ENCODE measurements around the gene KCNN2. TPM values are rescaled to one million over a fixed set of nuclear protein-coding genes. Genes with fewer than 3 reads are reported as not detected.

KCNN2 gene
- total RNA-seq, 1 experiment from 2014 or later: not detected

- Histone ChIP-seq H2AFZ (ENCODE audit: low read depth, low read length, poor library complexity, severe bottlenecking) (no peak overlapping the region), H3K79me2 (ENCODE audit: insufficient read depth, low read length) (no peaks in the 10 kb centered on the region), H3K36me3 (ENCODE audit: control insufficient read depth in 1 of 2, insufficient read depth in 2 of 2, low read length in 2 of 2) (no peaks in the 10 kb centered on the region), H3K9ac (ENCODE audit: low read length) (no peak overlapping the region), H4K20me1 (ENCODE audit: insufficient read depth) (no peaks in the 10 kb centered on the region), H3K4me2 (ENCODE audit: low read length) (no peak overlapping the region), H3K9me3 (ENCODE audit: control insufficient read depth in 1 of 2, insufficient read depth in 1 of 2, low read depth in 1 of 2, low read length in 2 of 2) (no peaks in the 10 kb centered on the region), H3K27ac (ENCODE audit: low read depth, low read length) (no peak overlapping the region), H3K4me1 (ENCODE audit: control insufficient read depth in 1 of 2, insufficient read depth in 2 of 2, low read length in 2 of 2) (no peaks in the 10 kb centered on the region), H3K27me3 (ENCODE audit: insufficient read depth, low read length) (peaks cover under 1% of the 10 kb centered on the region; the same call in 1 of the 2 replicates), H3K4me3 (replicated peaks in 1 of 2; ENCODE audit: low read depth in 1 of 2, low read length in 2 of 2) (no peak overlapping the region), H3K9me2 (ENCODE audit: insufficient read depth) (no peaks in the 10 kb centered on the region)
- ATAC-seq (no peak), DNase-seq (ENCODE audit: low read depth, low spot score) (no peak)
- RAD21 ChIA-PET (ENCODE audit: low non-redundant PET in 1 of 2, low total read pairs in 2 of 2, uncharacterized antibody in 2 of 2, unreplicated experiment in 2 of 2): no interaction called here
- TF ChIP-seq ZBTB33 (IDR thresholded peaks at IDR 0.05; ENCODE audit: extremely low read depth, insufficient replicate concordance, low read length) (no peak), EZH2 (IDR thresholded peaks at IDR 0.05) (no peak), EGR1 (IDR thresholded peaks at IDR 0.05; ENCODE audit: low read depth) (no peak), CBX3 (IDR thresholded peaks at IDR 0.05; ENCODE audit: low read depth) (no peak)
- intact Hi-C loops (cut with micrococcal nuclease): no loop called here
- POLR2A ChIA-PET: no interaction called here
- CTCF ChIA-PET: no interaction called here
- no TSS peak for BruUV-seq (replicated peaks)
Measured at GRCh38 chr5:114332493-114332892, 29.4 kb upstream of the KCNN2 start.

GRCh38 chr5:114332925-114333324 is 28.9 kb upstream of the KCNN2 start:
- TF ChIP-seq EZH2 (IDR thresholded peaks at IDR 0.05) (no peak), EZH2phosphoT487 (IDR thresholded peaks at IDR 0.05; ENCODE audit: borderline replicate concordance) (no peak), POLR2AphosphoS5 (IDR thresholded peaks at IDR 0.05; ENCODE audit: low read depth, low read length) (no peak), POLR2A (IDR thresholded peaks at IDR 0.05; ENCODE audit: borderline replicate concordance, extremely low read depth, insufficient read depth, insufficient read length) (no peak), ZFX (IDR thresholded peaks at IDR 0.05) (no peak)
- Histone ChIP-seq H4K20me1 (ENCODE audit: insufficient read depth) (no peaks in the 10 kb centered on the region), H3K4me1 (ENCODE audit: control insufficient read depth in 1 of 2, insufficient read depth in 2 of 2, low read length in 2 of 2) (no peaks in the 10 kb centered on the region), H3K4me2 (ENCODE audit: low read length) (no peak overlapping the region), H3K27me3 (ENCODE audit: insufficient read depth, low read length) (no peaks in the 10 kb centered on the region), H3K9ac (ENCODE audit: low read length) (no peak overlapping the region), H3K4me3 (replicated peaks in 1 of 2; ENCODE audit: low read depth in 1 of 2, low read length in 2 of 2) (no peak overlapping the region), H3K9me3 (ENCODE audit: control insufficient read depth in 1 of 2, insufficient read depth in 1 of 2, low read depth in 1 of 2, low read length in 2 of 2) (no peaks in the 10 kb centered on the region), H3K36me3 (ENCODE audit: control insufficient read depth in 1 of 2, insufficient read depth in 2 of 2, low read length in 2 of 2) (no peaks in the 10 kb centered on the region), H3K27ac (ENCODE audit: low read depth, low read length) (no peak overlapping the region), H3K79me2 (ENCODE audit: insufficient read depth, low read length) (no peaks in the 10 kb centered on the region), H3K9me2 (ENCODE audit: insufficient read depth) (no peaks in the 10 kb centered on the region), H2AFZ (ENCODE audit: low read depth, low read length, poor library complexity, severe bottlenecking) (no peak overlapping the region)
- intact Hi-C loops (cut with micrococcal nuclease): no loop called here
- ChIA-PET CTCF (no interaction called here), RAD21 (ENCODE audit: low non-redundant PET in 1 of 2, low total read pairs in 2 of 2, uncharacterized antibody in 2 of 2, unreplicated experiment in 2 of 2) (no interaction called here), POLR2A (no interaction called here)
- no peak for DNase-seq (ENCODE audit: low read depth, low spot score)
- no peak for ATAC-seq
- no TSS peak for BruUV-seq (replicated peaks)
